Skin of body (tissue), 2 donors: ENCODE data around the gene DIAPH3. TPM values are rescaled to one million over a fixed set of nuclear protein-coding genes. Genes with fewer than 3 reads are reported as not detected.

ENCODE experiments used
- DNase-seq: peaks from one replicate; lab custom pipeline; 2025; lab: John Stamatoyannopoulos, UW
- total RNA-seq: library from RNA; depleted of rRNA; stranded (reverse); fragments of >200 nt; gene quantifications from one replicate; pipeline ENCODE4 v1.2.3, GENCODE V29; 2014

The DIAPH3 gene
- total RNA-seq, 1 donor from 2014 or later: 7.1 TPM

GRCh38 chr13:59733744-59734143, 430.0 kb downstream of the DIAPH3 start:
- DNase-seq: no peak

- no peak for DNase-seq
Measured at GRCh38 chr13:59730026-59730425, 433.7 kb downstream of the DIAPH3 start.

- no peak for DNase-seq
Measured at GRCh38 chr13:59728896-59729545, 434.7 kb downstream of the DIAPH3 start.

- no peak for DNase-seq
Measured at GRCh38 chr13:59721926-59722910, 441.5 kb downstream of the DIAPH3 start.

- no peak for DNase-seq
Measured at GRCh38 chr13:59715611-59716010, 448.1 kb downstream of the DIAPH3 start.

- DNase-seq: peak; percentile 28
Measured at GRCh38 chr13:59710996-59711701, 452.6 kb downstream of the DIAPH3 start.

- no peak for DNase-seq
Measured at GRCh38 chr13:59710416-59710815, 453.3 kb downstream of the DIAPH3 start.

GRCh38 chr13:59706101-59706976, 457.4 kb downstream of the DIAPH3 start:
- DNase-seq: no peak

- DNase-seq: no peak
Measured at GRCh38 chr13:59702269-59702668, 461.5 kb downstream of the DIAPH3 start.

GRCh38 chr13:59701261-59701660, 462.5 kb downstream of the DIAPH3 start:
- no peak for DNase-seq

- DNase-seq: no peak
Measured at GRCh38 chr13:59700281-59700680, 463.4 kb downstream of the DIAPH3 start.

- DNase-seq: no peak
Measured at GRCh38 chr13:59696271-59696670, 467.5 kb downstream of the DIAPH3 start.

- DNase-seq: no peak
Measured at GRCh38 chr13:59691501-59692066, 472.1 kb downstream of the DIAPH3 start.

GRCh38 chr13:59690857-59691500, 472.7 kb downstream of the DIAPH3 start:
- no peak for DNase-seq

- DNase-seq: no peak
Measured at GRCh38 chr13:59689057-59689456, 474.7 kb downstream of the DIAPH3 start.

GRCh38 chr13:59686798-59687394, 476.8 kb downstream of the DIAPH3 start:
- no peak for DNase-seq

- no peak for DNase-seq
Measured at GRCh38 chr13:59684105-59684504, 479.6 kb downstream of the DIAPH3 start.

- no peak for DNase-seq
Measured at GRCh38 chr13:59681636-59682311, 482.0 kb downstream of the DIAPH3 start.

- DNase-seq: no peak
Measured at GRCh38 chr13:59680429-59681024, 483.2 kb downstream of the DIAPH3 start.
